ENCODE measurements around the gene CACNA1B. TPM values are rescaled to one million over a fixed set of nuclear protein-coding genes. Genes with fewer than 3 reads are reported as not detected.

CACNA1B gene
- total and polyA plus RNA-seq, 9 donors = 0.01 to 3.8 (median 0.16) TPM; not detected in 1

DNA sequence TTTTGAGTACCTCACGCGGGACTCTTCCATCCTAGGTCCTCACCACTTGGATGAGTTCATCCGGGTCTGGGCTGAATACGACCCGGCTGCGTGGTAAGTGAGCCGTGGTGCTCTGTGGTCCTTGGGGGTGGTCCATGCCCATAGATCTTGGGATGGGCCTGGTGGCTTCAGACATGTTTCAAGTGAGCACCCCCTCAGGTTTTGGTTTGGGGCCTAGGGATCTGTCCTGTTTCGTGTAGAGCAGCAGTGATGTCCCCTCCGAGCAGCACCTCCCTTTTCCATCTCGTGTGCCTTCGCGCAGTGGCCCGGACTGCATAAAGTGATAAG is 218.9 kb downstream of the CACNA1B start:
- H3K36me3 ChIP-seq = no peaks in the 10 kb centered on the region
- peak in 1 of 5 donors; percentile 4 for DNase-seq

DNA sequence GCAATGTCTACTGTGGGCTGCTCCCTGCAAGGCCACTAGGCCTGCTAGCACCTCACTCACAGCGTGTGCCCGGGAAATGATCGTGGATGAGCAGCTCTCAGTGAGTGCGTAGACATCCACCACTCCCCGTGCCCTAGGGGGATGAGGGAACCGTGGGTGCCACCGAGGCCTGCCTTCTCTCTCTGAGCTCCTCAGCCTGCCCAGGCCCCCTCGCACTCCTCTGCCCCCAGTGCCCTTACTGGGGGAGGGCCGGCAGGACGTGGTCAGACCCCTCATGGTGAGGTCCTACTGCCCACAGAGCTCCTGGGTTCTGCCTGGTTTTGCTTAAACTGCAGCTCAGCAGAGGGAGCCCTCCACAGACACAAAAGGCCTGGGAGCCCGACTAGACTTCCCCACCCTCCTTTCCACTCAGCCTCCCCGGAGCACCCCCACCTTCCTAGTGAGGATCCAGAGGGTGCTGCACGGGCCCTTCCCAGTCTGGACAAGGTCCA is 220.0 kb downstream of the CACNA1B start:
- WGBS, 3 donors = 69 to 74% (median 74%) methylated on average over 13 of the region's 13 CpGs
- intact Hi-C loops (cut with DNase I) = no loop called here
- Histone ChIP-seq H3K27ac (no peak overlapping the region), H3K36me3 (no peaks in the 10 kb centered on the region), H3K27me3 (no peaks in the 10 kb centered on the region), H3K4me3 (no peak overlapping the region), H3K4me1 (ENCODE audit: insufficient read depth) (no peaks in the 10 kb centered on the region), H3K9me3 (no peaks in the 10 kb centered on the region)
- TF ChIP-seq, protein P1, sequence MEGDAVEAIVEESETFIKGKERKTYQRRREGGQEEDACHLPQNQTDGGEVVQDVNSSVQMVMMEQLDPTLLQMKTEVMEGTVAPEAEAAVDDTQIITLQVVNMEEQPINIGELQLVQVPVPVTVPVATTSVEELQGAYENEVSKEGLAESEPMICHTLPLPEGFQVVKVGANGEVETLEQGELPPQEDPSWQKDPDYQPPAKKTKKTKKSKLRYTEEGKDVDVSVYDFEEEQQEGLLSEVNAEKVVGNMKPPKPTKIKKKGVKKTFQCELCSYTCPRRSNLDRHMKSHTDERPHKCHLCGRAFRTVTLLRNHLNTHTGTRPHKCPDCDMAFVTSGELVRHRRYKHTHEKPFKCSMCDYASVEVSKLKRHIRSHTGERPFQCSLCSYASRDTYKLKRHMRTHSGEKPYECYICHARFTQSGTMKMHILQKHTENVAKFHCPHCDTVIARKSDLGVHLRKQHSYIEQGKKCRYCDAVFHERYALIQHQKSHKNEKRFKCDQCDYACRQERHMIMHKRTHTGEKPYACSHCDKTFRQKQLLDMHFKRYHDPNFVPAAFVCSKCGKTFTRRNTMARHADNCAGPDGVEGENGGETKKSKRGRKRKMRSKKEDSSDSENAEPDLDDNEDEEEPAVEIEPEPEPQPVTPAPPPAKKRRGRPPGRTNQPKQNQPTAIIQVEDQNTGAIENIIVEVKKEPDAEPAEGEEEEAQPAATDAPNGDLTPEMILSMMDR (IDR thresholded peaks at IDR 0.05) = no peak
- TF ChIP-seq POLR2A (IDR thresholded peaks at IDR 0.05) = no peak
- no peak for TF ChIP-seq EP300 (IDR thresholded peaks at IDR 0.05)
- peak in 1 of 5 donors; percentile 1 for DNase-seq

More for the DNA sequence above, 218.9 kb downstream of the CACNA1B start:
- Histone ChIP-seq H3K4me3 (no peak overlapping the region), H3K4me1 (ENCODE audit: insufficient read depth) (no peaks in the 10 kb centered on the region), H3K9me3 (no peaks in the 10 kb centered on the region), H3K27ac (no peak overlapping the region), H3K27me3 (no peaks in the 10 kb centered on the region)
- 92 to 93% (median 92%) methylated on average over 13 of the region's 13 CpGs for WGBS, 3 donors
- TF ChIP-seq, protein P1 (IDR thresholded peaks at IDR 0.05) = no peak
- TF ChIP-seq POLR2A (IDR thresholded peaks at IDR 0.05) = no peak
- TF ChIP-seq EP300 (IDR thresholded peaks at IDR 0.05) = no peak
- intact Hi-C loops (cut with DNase I) = no loop called here

GRCh38 chr9:138098116-138098907 is 220.7 kb downstream of the CACNA1B start:
- no peak for TF ChIP-seq POLR2A (IDR thresholded peaks at IDR 0.05)
- TF ChIP-seq, protein P1 (IDR thresholded peaks at IDR 0.05) = no peak
- no peak for TF ChIP-seq EP300 (IDR thresholded peaks at IDR 0.05)
- Histone ChIP-seq H3K27ac (no peak overlapping the region), H3K36me3 (no peaks in the 10 kb centered on the region), H3K27me3 (no peaks in the 10 kb centered on the region), H3K4me3 (no peak overlapping the region), H3K9me3 (no peaks in the 10 kb centered on the region), H3K4me1 (ENCODE audit: insufficient read depth) (no peaks in the 10 kb centered on the region)
- intact Hi-C loops (cut with DNase I) = no loop called here
- 57 to 69% (median 66%) methylated on average over 18 of the region's 18 CpGs for WGBS, 3 donors
- DNase-seq = no peak

DNA sequence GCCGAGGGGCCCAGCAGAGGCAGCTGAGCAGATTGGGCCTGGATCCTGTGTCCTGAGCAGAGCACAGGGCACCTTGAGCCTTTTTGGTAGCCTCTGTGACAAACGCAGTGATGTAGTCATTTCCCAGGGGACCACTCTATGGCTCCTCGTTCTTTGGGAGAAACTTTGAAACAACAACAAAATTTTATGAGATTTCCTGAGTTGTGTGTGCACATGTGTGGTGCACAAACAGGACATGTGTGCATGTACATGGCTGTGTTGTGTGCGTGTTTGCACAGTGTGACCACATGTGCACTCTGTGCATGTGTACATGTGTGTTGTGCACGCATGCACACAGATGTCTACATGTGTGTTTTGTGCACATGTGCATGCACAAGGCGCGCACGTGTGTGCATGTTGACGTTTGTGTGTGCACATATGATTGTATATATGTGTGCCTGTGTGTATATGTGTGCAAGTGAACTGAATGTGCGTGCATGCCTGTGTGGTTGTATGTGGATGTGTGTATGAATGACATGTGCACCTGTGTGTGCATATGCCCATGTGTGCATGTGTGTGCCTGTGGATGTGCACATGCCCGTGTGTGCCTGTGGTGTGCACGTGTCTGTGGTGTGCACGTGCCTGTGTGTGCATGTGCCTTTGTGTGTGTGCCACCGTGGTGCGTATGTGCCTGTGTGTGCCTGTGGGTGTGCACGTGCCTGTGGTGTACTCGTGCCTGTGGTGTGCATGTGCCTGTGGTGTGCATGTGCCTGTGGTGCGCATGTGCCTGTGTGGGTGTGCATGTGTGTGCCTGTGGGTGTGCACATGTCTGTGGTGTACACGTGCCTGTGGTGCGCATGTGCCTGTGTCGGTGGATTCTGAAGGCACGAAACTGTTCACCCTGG is 221.6 kb downstream of the CACNA1B start:
- Histone ChIP-seq H3K27me3 (no peaks in the 10 kb centered on the region), H3K36me3 (no peaks in the 10 kb centered on the region), H3K27ac (no peak overlapping the region), H3K4me1 (ENCODE audit: insufficient read depth) (no peaks in the 10 kb centered on the region), H3K9me3 (no peaks in the 10 kb centered on the region), H3K4me3 (no peak overlapping the region)
- TF ChIP-seq, protein P1 (IDR thresholded peaks at IDR 0.05) = no peak
- TF ChIP-seq EP300 (IDR thresholded peaks at IDR 0.05) (no peak), POLR2A (IDR thresholded peaks at IDR 0.05) (no peak)
- WGBS, 3 donors = 88 to 91% (median 89%) methylated on average over 22 of the region's 22 CpGs
- no peak for DNase-seq
- intact Hi-C loops (cut with DNase I) = no loop called here
